ENCODE data around the gene GRAMD4. TPM values are rescaled to one million over a fixed set of nuclear protein-coding genes. Genes with fewer than 3 reads are reported as not detected.
"Not testable (repeated sequence)": the region's sequence is repeated elsewhere in the genome, so short reads cannot be mapped to it uniquely, and the experiment has no call there.

GRAMD4 gene
- polyA plus RNA-seq, 10 donors = 13.0 to 22.2 (median 14.4) TPM

- no peak for DNase-seq
Measured at GRCh38 chr22:46617986-46618647, 2.1 kb upstream of the GRAMD4 start.

GRCh38 chr22:46618667-46619066 lies 1.5 kb upstream of the GRAMD4 start:
- no peak for DNase-seq

DNA sequence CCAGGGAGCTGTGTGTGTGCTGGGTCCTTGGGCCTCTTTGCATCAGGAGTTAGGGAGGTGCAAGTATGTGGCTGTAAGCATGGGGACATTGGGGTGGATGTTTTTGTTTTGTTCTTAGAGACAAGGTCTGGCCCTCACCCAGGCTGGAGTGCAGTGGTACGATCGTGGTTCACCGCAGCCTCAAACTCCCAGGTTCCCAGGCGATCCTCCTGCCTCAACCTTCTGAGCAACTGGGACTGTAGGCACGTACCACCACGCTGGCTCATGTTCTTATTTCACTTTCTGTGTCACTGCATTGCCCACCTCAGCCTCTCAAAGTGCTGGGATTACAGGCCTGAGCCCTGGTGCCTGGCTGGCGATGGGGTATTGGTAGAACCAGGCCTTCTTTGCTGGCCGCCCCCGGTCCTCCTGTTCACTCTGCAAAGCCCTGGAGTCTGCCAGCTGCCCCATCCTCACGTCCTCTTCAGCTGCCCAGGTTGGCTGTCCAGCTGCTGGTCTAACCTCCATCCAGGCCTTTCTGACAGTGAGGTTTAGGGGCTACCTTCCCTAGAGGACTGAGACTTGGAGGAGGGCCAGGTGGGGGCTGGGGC lies 851 bp upstream of the GRAMD4 start:
- peak in 1 of 3 donors; percentile 71 for DNase-seq

GRCh38 chr22:46620588-46621242 lies 529 bp downstream of the GRAMD4 start:
- no peak for DNase-seq

DNA sequence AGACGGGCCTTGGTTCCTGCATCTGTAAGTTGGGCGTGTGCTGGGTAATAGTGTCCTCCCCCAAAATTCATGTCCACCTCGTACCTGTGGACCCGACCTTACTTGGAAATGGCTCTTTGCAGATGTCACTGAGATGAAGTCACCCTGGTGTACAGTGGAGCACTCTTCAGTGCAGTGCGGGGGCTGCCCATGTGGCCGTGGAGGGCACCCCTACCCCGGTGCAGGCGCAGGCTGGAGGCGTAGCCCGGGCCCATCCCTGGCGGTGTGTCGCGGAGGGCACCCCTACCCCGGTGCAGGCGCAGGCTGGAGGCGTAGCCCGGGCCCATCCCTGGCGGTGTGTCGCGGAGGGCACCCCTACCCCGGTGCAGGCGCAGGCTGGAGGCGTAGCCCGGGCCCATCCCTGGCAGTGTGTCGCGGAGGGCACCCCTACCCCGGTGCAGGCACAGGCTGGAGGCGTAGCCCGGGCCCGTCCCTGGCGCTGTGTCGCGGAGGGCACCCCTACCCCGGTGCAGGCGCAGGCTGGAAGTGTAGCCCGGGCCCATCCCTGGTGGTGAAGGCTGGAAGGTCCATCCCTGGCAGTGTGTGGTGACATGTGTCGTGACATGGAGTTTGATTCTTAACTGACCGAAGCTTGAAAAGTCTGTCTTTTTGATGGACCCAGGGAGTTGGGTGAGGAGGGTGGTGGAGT lies 1.2 kb downstream of the GRAMD4 start:
- DNase-seq = not testable (repeated sequence)

DNA sequence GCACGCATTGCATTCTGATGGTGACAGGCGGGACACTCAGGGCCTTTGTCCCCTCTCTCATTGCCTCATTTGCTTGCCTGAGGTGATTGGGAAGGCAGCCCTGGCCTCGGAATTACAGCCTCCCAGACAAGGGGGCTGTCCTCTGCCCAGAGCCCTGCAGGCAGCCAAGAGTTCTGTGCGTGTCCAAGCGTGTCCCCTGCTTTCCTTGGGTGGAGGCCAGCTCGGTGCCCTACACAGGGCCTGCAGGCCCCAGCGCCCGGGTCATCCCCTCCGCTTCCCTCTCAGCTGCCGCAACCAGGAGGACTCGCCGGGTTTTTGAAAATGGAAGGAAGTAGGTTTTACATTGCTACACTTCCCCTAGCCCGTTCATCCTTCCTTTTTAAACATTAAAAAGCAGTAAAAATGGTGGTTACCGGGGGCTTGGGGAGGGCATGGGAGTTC lies 1.9 kb downstream of the GRAMD4 start:
- no peak for DNase-seq

- DNase-seq = no peak
Measured at GRCh38 chr22:46625113-46625842, 5.1 kb downstream of the GRAMD4 start.

DNA sequence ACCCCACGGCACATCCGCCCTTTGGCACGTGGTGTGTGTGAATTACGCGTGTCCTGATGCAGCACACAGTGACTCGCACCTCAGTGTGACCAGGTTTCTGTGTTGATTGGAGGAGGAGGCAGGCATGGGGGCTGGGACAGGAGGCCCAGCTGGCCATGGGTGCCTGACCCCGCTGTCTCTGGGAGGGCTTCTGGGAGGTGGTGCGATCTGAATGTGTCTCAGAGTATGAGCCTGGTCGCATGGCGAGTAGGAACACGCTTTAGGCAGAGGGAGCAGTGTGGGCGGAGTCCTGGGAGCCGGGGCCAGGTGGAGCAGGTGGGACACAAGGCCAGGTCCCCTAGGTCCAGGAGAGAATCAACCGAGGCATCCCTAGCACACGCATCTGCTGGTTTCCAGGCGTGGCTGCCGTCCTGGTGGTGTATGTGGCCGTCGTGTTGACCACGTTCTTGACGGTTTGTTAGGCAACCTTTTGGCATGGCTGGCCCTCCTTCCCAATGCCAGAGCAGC lies 5.7 kb downstream of the GRAMD4 start:
- DNase-seq = no peak

- no peak for DNase-seq
Measured at GRCh38 chr22:46626356-46626755, 6.2 kb downstream of the GRAMD4 start.

DNA sequence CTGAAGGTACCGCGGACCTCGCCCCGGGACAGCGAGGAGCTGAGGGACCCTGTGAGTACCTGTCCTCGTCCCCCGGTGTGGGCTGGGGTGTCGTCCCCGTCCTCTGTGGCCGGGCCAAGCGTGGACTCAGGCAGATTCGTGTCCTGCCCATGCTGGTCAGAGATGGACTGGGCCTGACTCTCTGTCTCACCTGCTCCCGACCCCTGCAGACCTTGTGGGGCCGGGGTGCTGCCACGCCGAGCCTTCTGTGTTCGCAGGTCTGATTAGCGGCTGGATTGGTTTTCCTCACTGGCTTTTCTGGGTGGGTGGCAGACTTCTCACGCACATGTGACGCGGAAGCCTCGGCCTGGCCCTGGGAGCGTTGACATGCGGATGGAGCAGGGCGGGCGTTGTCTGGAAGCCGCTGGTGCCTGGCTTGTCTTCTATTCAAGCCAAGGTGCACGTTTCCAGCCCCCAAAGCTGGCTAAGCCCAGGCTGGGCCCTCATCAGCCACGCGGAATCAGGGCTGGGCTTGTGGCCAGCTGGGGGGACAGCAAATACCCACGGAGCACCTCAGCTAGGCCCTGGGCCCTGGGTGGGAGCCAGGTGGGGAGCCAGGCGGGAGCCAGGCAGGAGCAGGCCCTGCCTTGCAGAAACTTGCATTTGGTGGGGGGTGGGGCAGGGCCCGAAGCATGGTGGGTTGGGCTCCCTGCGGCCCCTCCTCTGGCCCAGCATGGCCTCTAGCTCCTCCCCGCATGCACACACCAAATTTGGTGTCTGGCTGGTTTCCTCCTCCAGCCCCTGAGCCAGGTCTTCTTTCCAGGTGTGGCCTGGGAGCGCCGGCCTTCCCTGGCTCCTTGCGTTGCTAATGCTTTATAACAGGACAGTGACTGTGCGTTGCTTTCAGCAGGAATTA lies 7.0 kb downstream of the GRAMD4 start:
- no peak for DNase-seq

GRCh38 chr22:46627806-46628482 lies 7.8 kb downstream of the GRAMD4 start:
- no peak for DNase-seq

- no peak for DNase-seq
Measured at GRCh38 chr22:46628756-46629155, 8.6 kb downstream of the GRAMD4 start.

DNA sequence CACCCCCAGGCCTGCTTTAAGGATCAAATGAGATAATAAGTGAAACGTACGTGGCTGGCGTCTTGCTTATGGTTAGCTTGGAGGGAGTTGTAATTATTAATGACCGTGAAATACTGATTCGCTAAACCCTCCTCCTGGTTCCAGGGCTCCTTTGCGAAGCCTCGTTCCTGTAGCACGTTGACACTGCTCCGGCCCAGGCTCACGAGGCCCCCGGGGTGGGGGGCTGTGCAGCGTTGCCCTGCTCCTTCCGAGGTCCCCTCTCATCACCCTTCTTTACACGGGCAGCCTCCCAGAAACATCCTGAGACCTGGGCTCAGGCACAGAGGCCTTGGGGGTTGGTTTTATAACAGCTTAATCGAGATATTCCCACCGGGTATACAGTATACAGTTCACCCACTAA lies 9.1 kb downstream of the GRAMD4 start:
- no peak for DNase-seq

- DNase-seq = no peak
Measured at GRCh38 chr22:46631113-46631512, 10.9 kb downstream of the GRAMD4 start.

DNA sequence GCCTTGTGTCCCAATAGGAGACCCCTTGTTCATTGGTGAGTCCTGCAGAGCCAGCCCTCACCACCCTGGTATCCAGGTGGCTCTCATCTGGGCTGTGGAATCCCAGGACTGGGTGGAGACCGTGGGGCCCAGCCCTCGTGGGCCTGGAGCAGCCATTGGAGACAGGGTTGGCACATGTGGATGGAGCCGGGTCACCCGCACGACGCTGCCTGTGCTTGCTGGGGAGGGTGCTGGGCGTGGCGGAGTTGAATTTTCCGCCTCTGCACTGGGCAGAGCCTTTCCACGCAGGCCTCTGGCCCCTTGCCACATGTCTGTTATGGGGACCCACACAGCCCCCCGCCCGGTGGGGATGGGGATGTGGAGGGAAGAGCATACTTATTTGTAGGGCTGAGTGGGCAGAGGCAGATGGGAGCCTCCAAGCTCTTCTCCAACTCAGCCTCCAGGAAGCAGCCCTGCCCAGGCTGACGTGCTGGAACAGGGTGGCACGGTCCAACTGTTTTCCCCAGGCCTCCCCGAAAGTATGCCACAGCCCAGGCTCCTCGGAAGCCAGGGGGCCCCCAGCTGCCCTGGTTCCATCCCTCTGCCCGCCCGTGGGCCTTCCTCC lies 12.6 kb downstream of the GRAMD4 start:
- DNase-seq = no peak

GRCh38 chr22:46633334-46633890 lies 13.2 kb downstream of the GRAMD4 start:
- DNase-seq = no peak

GRCh38 chr22:46634011-46634699 lies 14.0 kb downstream of the GRAMD4 start:
- DNase-seq = no peak

DNA sequence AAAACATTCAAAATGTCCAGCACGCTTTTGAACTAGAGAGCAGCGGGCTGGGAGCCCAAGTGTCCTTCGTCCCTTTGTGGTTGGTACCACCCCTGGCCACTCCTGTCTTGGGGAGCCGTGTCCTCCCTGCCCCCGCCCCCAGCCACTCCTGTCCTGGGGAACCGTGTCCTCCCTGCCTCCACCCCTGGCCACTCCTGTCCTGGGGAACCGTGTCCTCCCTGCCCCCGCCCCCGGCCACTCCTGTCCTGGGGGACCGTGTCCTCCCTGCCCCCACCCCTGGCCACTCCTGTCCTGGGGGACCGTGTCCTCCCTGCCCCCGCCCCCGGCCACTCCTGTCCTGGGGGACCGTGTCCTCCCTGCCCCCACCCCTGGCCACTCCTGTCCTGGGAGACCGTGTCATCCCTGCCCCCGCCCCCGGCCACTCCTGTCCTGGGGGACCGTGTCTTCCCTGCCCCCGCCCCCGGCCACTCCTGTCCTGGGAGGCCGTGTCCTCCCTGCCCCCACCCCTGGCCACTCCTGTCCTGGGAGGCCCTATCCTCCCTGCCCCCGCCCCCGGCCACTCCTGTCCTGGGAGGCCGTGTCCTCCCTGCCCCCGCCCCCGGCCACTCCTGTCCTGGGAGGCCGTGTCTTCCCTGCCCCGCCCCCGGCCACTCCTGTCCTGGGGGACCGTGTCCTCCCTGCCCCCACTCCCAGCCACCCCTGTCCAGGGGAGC lies 14.9 kb downstream of the GRAMD4 start:
- DNase-seq = not testable (repeated sequence)
